OCI-LY7 (cell line): Measurements from ENCODE around the gene ACBD6. TPM values are rescaled to one million over a fixed set of nuclear protein-coding genes. Genes with fewer than 3 reads are reported as not detected.

Experiments used
- BruUV-seq: library from RNA; stranded (reverse); fragments of 400-500 nt; replicated peaks from 2 replicates; lab custom pipeline; 2021; lab: Mats Ljungman, UMichigan
- CTCF ChIA-PET: fragments of 300-600 bp; sonication (Branson Sonifier 250); formaldehyde crosslinking; loops from one replicate; lab custom pipeline; 2022; ENCODE audit warnings: antibody characterized with exemption; ENCODE audit not compliant: unreplicated experiment; lab: Charles Lee
- POLR2A ChIA-PET: fragments of 300-600 bp; sonication (Branson Sonifier 250); formaldehyde crosslinking; loops from one replicate; lab custom pipeline; 2022; ENCODE audit warnings: antibody characterized with exemption; lab: Charles Lee
- DNase-seq: peaks from one replicate; pipeline ENCODE4 v3.0.0-alpha.2; 2015; ENCODE audit warnings: low spot score
- H2AFZ ChIP-seq: fragments of 200-600 bp; sonication (generic), shearing (Covaris generic); 2 replicates; pipeline ENCODE4 v1.6.1; 2014; ENCODE audit warnings: mild to moderate bottlenecking, antibody characterized with exemption, low read length, moderate library complexity
- H3K27ac ChIP-seq: fragments of 200-600 bp; sonication (generic); 2 replicates; pipeline ENCODE4 v1.5.1; 2014; ENCODE audit warnings: mixed run types, low read depth, mild to moderate bottlenecking, moderate library complexity, low read length, inconsistent platforms; ENCODE audit not compliant: poor library complexity, severe bottlenecking
- H3K36me3 ChIP-seq: fragments of 200-600 bp; sonication (generic); 2 replicates; pipeline ENCODE4 v1.6.1; 2014; ENCODE audit warnings: mild to moderate bottlenecking, antibody characterized with exemption, low read length, moderate library complexity, mixed read lengths; ENCODE audit not compliant: insufficient read depth
- H3K4me1 ChIP-seq: fragments of 200-600 bp; sonication (generic); 2 replicates; pipeline ENCODE4 v1.5.1; 2014; ENCODE audit warnings: mild to moderate bottlenecking, low read length; ENCODE audit not compliant: insufficient read depth, poor library complexity, severe bottlenecking
- H3K4me2 ChIP-seq: fragments of 200-600 bp; sonication (generic); 2 replicates; pipeline ENCODE4 v1.6.1; 2014; ENCODE audit warnings: mild to moderate bottlenecking, low read length
- H3K4me3 ChIP-seq: fragments of 200-600 bp; sonication (generic); 2 replicates; pipeline ENCODE4 v1.5.1; 2014; ENCODE audit warnings: mild to moderate bottlenecking, low read depth, low read length; ENCODE audit not compliant: poor library complexity, severe bottlenecking
- H3K79me2 ChIP-seq: fragments of 200-600 bp; sonication (generic); 2 replicates; pipeline ENCODE4 v1.6.1; 2016; ENCODE audit warnings: low read depth, mild to moderate bottlenecking, low read length, moderate library complexity, mixed read lengths; ENCODE audit not compliant: insufficient read depth
- H3K9me2 ChIP-seq: fragments of 200-600 bp; sonication (generic); 2 replicates; pipeline ENCODE4 v1.6.1; 2016; ENCODE audit warnings: mild to moderate bottlenecking, low read length, mixed read lengths; ENCODE audit not compliant: insufficient read depth
- H3K9me3 ChIP-seq: fragments of 200-600 bp; sonication (generic); 2 replicates; pipeline ENCODE4 v1.6.1; 2014; ENCODE audit warnings: mild to moderate bottlenecking, mixed run types, low read length, mixed read lengths
- H4K20me1 ChIP-seq: fragments of 200-600 bp; sonication (generic); 2 replicates; pipeline ENCODE4 v1.6.1; 2014; ENCODE audit warnings: mild to moderate bottlenecking, antibody characterized with exemption, low read length, moderate library complexity, mixed read lengths; ENCODE audit not compliant: insufficient read depth
- CTCF ChIP-seq: fragments of 200-600 bp; sonication (generic); conservative IDR thresholded peaks from 2 replicates; pipeline ENCODE4 v1.5.1; 2014; ENCODE audit warnings: mild to moderate bottlenecking, antibody characterized with exemption, low read length, moderate library complexity, mixed read lengths
- EZH2phosphoT487 ChIP-seq: fragments of 200-600 bp; sonication (generic); IDR thresholded peaks from 2 replicates; pipeline ENCODE4 v1.6.1; 2018; ENCODE audit warnings: low read depth, borderline replicate concordance, mild to moderate bottlenecking, mixed run types, antibody characterized with exemption, low read length, moderate library complexity, mixed read lengths
- intact Hi-C: fragments of 100-400 bp; cut with micrococcal nuclease; formaldehyde crosslinking; loops from one replicate; pipeline ENCODE4 v1.10.0; 2022; ENCODE audit not compliant: unreplicated experiment
- total RNA-seq, 2 experiments: library from RNA; depleted of rRNA in 1 of 2; stranded (reverse); fragments of >200 nt in 1 of 2; shearing (Covaris generic) in 1 of 2; gene quantifications; 2 replicates each; pipeline ENCODE4 v1.2.3, GENCODE V29; 2014 to 2022

ACBD6 gene
- total RNA-seq, 2 experiments from 2014 or later, result 61.2 to 78.4 TPM

- no peak for DNase-seq
- no TSS peak for BruUV-seq
Observed at GRCh38 chr1:180456191-180456590, 46.2 kb downstream of the ACBD6 start.

GRCh38 chr1:180451504-180451903, 50.9 kb downstream of the ACBD6 start:
- H3K9me3 ChIP-seq, result peaks cover 10% of the 10 kb centered on the region; the same call in 1 of the 2 replicates
- no TSS peak for BruUV-seq
- ChIA-PET CTCF (no interaction called here), POLR2A (no interaction called here)
- H3K9me2 ChIP-seq, result no peaks in the 10 kb centered on the region
- no peak for DNase-seq
- H3K4me2 ChIP-seq, result no peak overlapping the region
- no peaks in the 10 kb centered on the region for H3K4me1 ChIP-seq
- H3K4me3 ChIP-seq, result no peak overlapping the region
- H4K20me1 ChIP-seq, result no peaks in the 10 kb centered on the region
- H3K36me3 ChIP-seq, result peaks cover 9% of the 10 kb centered on the region
- peaks cover 18% of the 10 kb centered on the region; the same call in 1 of the 2 replicates for H3K79me2 ChIP-seq
- TF ChIP-seq EZH2phosphoT487 (no peak), CTCF (no peak)
- intact Hi-C loops, result no loop called here
- H2AFZ ChIP-seq, result no peak overlapping the region
- no peak overlapping the region for H3K27ac ChIP-seq

More at GRCh38 chr1:180456191-180456590, 46.2 kb downstream of the ACBD6 start:
- POLR2A ChIA-PET, result interaction anchor here (0.6 kb wide), 1 partner anchor 628 kb away, joined by 3 read pairs; no protein-coding TSS in a partner anchor
- Histone ChIP-seq H3K79me2 (peaks cover 18% of the 10 kb centered on the region; the same call in 1 of the 2 replicates), H3K4me2 (no peak overlapping the region), H3K4me1 (no peaks in the 10 kb centered on the region), H3K36me3 (peaks cover 15% of the 10 kb centered on the region), H4K20me1 (no peaks in the 10 kb centered on the region), H3K9me3 (peaks cover 10% of the 10 kb centered on the region; the same call in 1 of the 2 replicates), H3K4me3 (no peak overlapping the region), H2AFZ (no peak overlapping the region), H3K27ac (no peak overlapping the region), H3K9me2 (no peaks in the 10 kb centered on the region)
- CTCF ChIA-PET, result no interaction called here
- intact Hi-C loops, result no loop called here
- TF ChIP-seq CTCF (no peak), EZH2phosphoT487 (no peak)

- Histone ChIP-seq H3K9me3 (peaks cover 12% of the 10 kb centered on the region; the same call in 1 of the 2 replicates), H2AFZ (no peak overlapping the region), H3K4me1 (no peaks in the 10 kb centered on the region), H3K4me3 (no peak overlapping the region), H3K4me2 (no peak overlapping the region), H3K27ac (no peak overlapping the region), H3K79me2 (peaks cover 11% of the 10 kb centered on the region; the same call in 1 of the 2 replicates), H3K9me2 (no peaks in the 10 kb centered on the region), H3K36me3 (no peaks in the 10 kb centered on the region), H4K20me1 (no peaks in the 10 kb centered on the region)
- intact Hi-C loops, result no loop called here
- DNase-seq, result no peak
- no TSS peak for BruUV-seq
- TF ChIP-seq CTCF (no peak), EZH2phosphoT487 (no peak)
- POLR2A ChIA-PET, result interaction anchor here (1.2 kb wide), 1 partner anchor 18 kb away, joined by 3 read pairs; no protein-coding TSS in a partner anchor
- CTCF ChIA-PET, result no interaction called here
Observed at GRCh38 chr1:180444522-180444921, 57.9 kb downstream of the ACBD6 start.
